HG03378 (cell line): ENCODE data around the gene DIDO1.
"Not testable (repeated sequence)": the region's sequence is repeated elsewhere in the genome, so short reads cannot be mapped to it uniquely, and the experiment has no call there.

Source experiments
- ATAC-seq: cut with Tn5 transposase; IDR thresholded peaks from one replicate; pipeline ENCODE4 v1.9.1; 2021; ENCODE audit warnings: mild to moderate bottlenecking, moderate library complexity; ENCODE audit not compliant: unreplicated experiment

DIDO1 gene

GRCh38 chr20:62859721-62860120 lies 66.6 kb downstream of the DIDO1 start:
- no peak for ATAC-seq

- ATAC-seq = no peak
Observed at GRCh38 chr20:62858058-62858830, 68.1 kb downstream of the DIDO1 start.

- no peak for ATAC-seq
Observed at GRCh38 chr20:62856931-62857619, 69.2 kb downstream of the DIDO1 start.

GRCh38 chr20:62855120-62855519 lies 71.2 kb downstream of the DIDO1 start:
- no peak for ATAC-seq

GRCh38 chr20:62854121-62854520 lies 72.2 kb downstream of the DIDO1 start:
- ATAC-seq = no peak

GRCh38 chr20:62853304-62853703 lies 73.0 kb downstream of the DIDO1 start:
- not testable (repeated sequence) for ATAC-seq

GRCh38 chr20:62852841-62853240 lies 73.5 kb downstream of the DIDO1 start:
- no peak for ATAC-seq

- no peak for ATAC-seq
Observed at GRCh38 chr20:62852196-62852595, 74.1 kb downstream of the DIDO1 start.

- no peak for ATAC-seq
Observed at GRCh38 chr20:62850333-62850974, 75.9 kb downstream of the DIDO1 start.

- no peak for ATAC-seq
Observed at GRCh38 chr20:62849431-62849830, 76.9 kb downstream of the DIDO1 start.

- ATAC-seq = not testable (repeated sequence)
Observed at GRCh38 chr20:62848917-62849316, 77.4 kb downstream of the DIDO1 start.

- ATAC-seq = no peak
Observed at GRCh38 chr20:62846166-62846890, 80.0 kb downstream of the DIDO1 start.

GRCh38 chr20:62845416-62846160 lies 80.7 kb downstream of the DIDO1 start:
- ATAC-seq = no peak

- no peak for ATAC-seq
Observed at GRCh38 chr20:62844182-62844581, 82.1 kb downstream of the DIDO1 start.

- no peak for ATAC-seq
Observed at GRCh38 chr20:62843656-62844055, 82.6 kb downstream of the DIDO1 start.

GRCh38 chr20:62841705-62842212 lies 84.5 kb downstream of the DIDO1 start:
- ATAC-seq = no peak

- ATAC-seq = no peak
Observed at GRCh38 chr20:62840244-62841197, 85.8 kb downstream of the DIDO1 start.

GRCh38 chr20:62839816-62840215 lies 86.5 kb downstream of the DIDO1 start:
- no peak for ATAC-seq

GRCh38 chr20:62839261-62839660 lies 87.0 kb downstream of the DIDO1 start:
- ATAC-seq = no peak
